ENCODE data around the gene MXD3. TPM values are rescaled to one million over a fixed set of nuclear protein-coding genes. Genes with fewer than 3 reads are reported as not detected.

MXD3 gene
- polyA plus RNA-seq, 1 experiment: 2.8 TPM

- Histone ChIP-seq H3K4me3 (ENCODE audit: low read depth, low read length) (no peak overlapping the region), H3K9me3 (ENCODE audit: control insufficient read depth, insufficient read depth, low read length) (no peaks in the 10 kb centered on the region; the same call in 1 of the 2 replicates), H3K27me3 (ENCODE audit: control insufficient read depth, insufficient read depth, low read length) (no peaks in the 10 kb centered on the region), H3K27ac (ENCODE audit: low read depth, low read length) (no peak overlapping the region)
- TF ChIP-seq, protein P1, sequence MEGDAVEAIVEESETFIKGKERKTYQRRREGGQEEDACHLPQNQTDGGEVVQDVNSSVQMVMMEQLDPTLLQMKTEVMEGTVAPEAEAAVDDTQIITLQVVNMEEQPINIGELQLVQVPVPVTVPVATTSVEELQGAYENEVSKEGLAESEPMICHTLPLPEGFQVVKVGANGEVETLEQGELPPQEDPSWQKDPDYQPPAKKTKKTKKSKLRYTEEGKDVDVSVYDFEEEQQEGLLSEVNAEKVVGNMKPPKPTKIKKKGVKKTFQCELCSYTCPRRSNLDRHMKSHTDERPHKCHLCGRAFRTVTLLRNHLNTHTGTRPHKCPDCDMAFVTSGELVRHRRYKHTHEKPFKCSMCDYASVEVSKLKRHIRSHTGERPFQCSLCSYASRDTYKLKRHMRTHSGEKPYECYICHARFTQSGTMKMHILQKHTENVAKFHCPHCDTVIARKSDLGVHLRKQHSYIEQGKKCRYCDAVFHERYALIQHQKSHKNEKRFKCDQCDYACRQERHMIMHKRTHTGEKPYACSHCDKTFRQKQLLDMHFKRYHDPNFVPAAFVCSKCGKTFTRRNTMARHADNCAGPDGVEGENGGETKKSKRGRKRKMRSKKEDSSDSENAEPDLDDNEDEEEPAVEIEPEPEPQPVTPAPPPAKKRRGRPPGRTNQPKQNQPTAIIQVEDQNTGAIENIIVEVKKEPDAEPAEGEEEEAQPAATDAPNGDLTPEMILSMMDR (IDR thresholded peaks at IDR 0.05; ENCODE audit: low read depth, low read length): no peak
- ChIA-PET CTCF (interaction anchor here (0.8 to 2.0 kb wide), 3 partner anchors 10 to 18 kb away, joined by 3 to 7 read pairs (median 3); partner anchors contain the start of gene LMAN2), POLR2A (no interaction called here)
- DNase-seq (ENCODE audit: low read depth, low spot score): no peak
Observed at GRCh38 chr5:177335701-177336065, 24.0 kb upstream of the MXD3 start.

DNA sequence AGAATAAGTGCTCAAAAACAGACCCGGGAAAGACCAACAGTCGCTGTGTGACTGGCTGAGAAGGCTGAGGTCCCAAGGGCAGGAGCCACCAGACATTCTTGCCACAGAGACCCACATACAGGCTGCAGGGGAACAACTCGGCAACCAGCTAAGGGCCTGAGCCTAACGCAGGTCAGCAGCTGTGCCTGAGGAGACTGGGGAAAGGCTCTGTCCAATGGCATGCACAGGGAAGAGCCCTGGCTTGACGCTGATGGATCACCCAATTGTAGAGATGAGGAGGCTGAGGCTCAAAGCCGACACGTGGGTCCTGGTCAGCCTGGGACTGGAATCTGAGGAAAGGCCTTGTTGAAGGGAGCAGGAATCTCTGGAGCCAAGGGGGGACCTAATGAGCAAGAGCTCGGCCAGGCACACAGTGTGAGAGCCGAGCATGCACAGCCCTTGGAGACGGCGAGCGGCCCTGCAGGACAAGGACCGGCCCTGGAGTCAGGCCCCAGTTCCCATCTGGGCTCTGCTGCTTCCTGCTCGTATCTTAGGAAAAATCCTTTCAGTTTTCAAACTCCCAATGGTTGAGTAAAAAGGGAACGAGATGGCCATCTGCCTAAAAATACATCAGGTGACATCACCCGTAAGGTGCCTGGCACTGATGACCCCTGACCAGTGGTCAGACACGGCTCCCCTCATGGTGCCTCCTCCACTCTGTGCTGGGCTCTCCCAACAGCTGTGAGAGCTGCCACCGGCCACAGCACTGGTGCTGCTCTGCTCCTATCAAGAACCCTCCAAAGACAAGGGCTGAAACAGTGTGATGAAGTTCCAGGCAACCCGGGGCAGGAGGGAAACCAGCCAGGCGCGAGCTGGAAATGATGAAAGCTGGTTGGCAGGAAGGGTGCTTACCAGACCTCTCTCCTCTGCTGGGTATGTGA, 23.3 kb upstream of the MXD3 start:
- H3K27me3 ChIP-seq (ENCODE audit: control insufficient read depth, insufficient read depth, low read length): no peaks in the 10 kb centered on the region
- ChIA-PET CTCF (interaction anchor here (0.8 to 2.3 kb wide), 3 partner anchors 17 to 25 kb away, joined by 3 to 7 read pairs (median 6); partner anchors contain the start of gene LMAN2), POLR2A (no interaction called here)
- H3K9me3 ChIP-seq (ENCODE audit: control insufficient read depth, insufficient read depth, low read length): no peaks in the 10 kb centered on the region; the same call in 1 of the 2 replicates
- TF ChIP-seq, protein P1 (IDR thresholded peaks at IDR 0.05; ENCODE audit: low read depth, low read length): no peak
- H3K27ac ChIP-seq (ENCODE audit: low read depth, low read length): no peak overlapping the region
- DNase-seq (ENCODE audit: low read depth, low spot score): no peak
- no peak overlapping the region for H3K4me3 ChIP-seq (ENCODE audit: low read depth, low read length)

GRCh38 chr5:177334155-177334551, 22.5 kb upstream of the MXD3 start:
- H3K27ac ChIP-seq (ENCODE audit: low read depth, low read length): no peak overlapping the region
- ChIA-PET POLR2A (no interaction called here), CTCF (interaction anchor here (0.9 to 2.3 kb wide), 3 partner anchors 16 to 221 kb away, joined by 3 to 7 read pairs (median 6); no protein-coding TSS in a partner anchor)
- no peak for DNase-seq (ENCODE audit: low read depth, low spot score)
- no peak overlapping the region for H3K4me3 ChIP-seq (ENCODE audit: low read depth, low read length)
- TF ChIP-seq, protein P1 (IDR thresholded peaks at IDR 0.05; ENCODE audit: low read depth, low read length): no peak
- H3K27me3 ChIP-seq (ENCODE audit: control insufficient read depth, insufficient read depth, low read length): no peaks in the 10 kb centered on the region
- no peaks in the 10 kb centered on the region; the same call in 1 of the 2 replicates for H3K9me3 ChIP-seq (ENCODE audit: control insufficient read depth, insufficient read depth, low read length)

- no peaks in the 10 kb centered on the region for H3K27me3 ChIP-seq (ENCODE audit: control insufficient read depth, insufficient read depth, low read length)
- TF ChIP-seq, protein P1 (IDR thresholded peaks at IDR 0.05; ENCODE audit: low read depth, low read length): no peak
- DNase-seq (ENCODE audit: low read depth, low spot score): no peak
- ChIA-PET POLR2A (no interaction called here), CTCF (interaction anchor here (0.9 to 2.3 kb wide), 3 partner anchors 16 to 220 kb away, joined by 3 to 7 read pairs (median 6); no protein-coding TSS in a partner anchor)
- H3K4me3 ChIP-seq (ENCODE audit: low read depth, low read length): no peak overlapping the region
- H3K9me3 ChIP-seq (ENCODE audit: control insufficient read depth, insufficient read depth, low read length): no peaks in the 10 kb centered on the region; the same call in 1 of the 2 replicates
- no peak overlapping the region for H3K27ac ChIP-seq (ENCODE audit: low read depth, low read length)
Observed at GRCh38 chr5:177333420-177334154, 21.9 kb upstream of the MXD3 start.
